ENCODE results near the gene SLC16A12. TPM values are rescaled to one million over a fixed set of nuclear protein-coding genes. Genes with fewer than 3 reads are reported as not detected.

Gene SLC16A12
- total and polyA plus RNA-seq, 2 donors from 2014 or later, result 19.0 to 38.8 TPM

GRCh38 chr10:89426230-89426868 is 109.0 kb downstream of the SLC16A12 start:
- Histone ChIP-seq H3K4me1 (ENCODE audit: control insufficient read depth in 2 of 3, insufficient read depth in 2 of 3, low read depth in 1 of 3, low read length in 3 of 3) (peaks cover 0 to 38% (median 4%) of the 10 kb centered on the region in 3 donors), H3K9ac (ENCODE audit: low read length in 3 of 3) (peak overlapping the region in 2 of 3 donors; percentile 16 to 42), H3K27me3 (ENCODE audit: control insufficient read depth, insufficient read depth, low read length) (no peaks in the 10 kb centered on the region), H3K9me3 (ENCODE audit: control insufficient read depth in 2 of 3, insufficient read depth in 1 of 3, low read length in 3 of 3) (no peaks in the 10 kb centered on the region), H3K36me3 (ENCODE audit: control insufficient read depth in 2 of 3, insufficient read depth in 3 of 3, low read length in 3 of 3) (peaks cover 0 to 3% (median 3%) of the 10 kb centered on the region in 3 donors), H3K4me3 (ENCODE audit: low read length in 3 of 3) (no peak overlapping the region), H3K27ac (ENCODE audit: low read depth in 2 of 2, low read length in 2 of 2) (peak overlapping the region; percentile 21 to 58)
- DNase-seq (peak in 3 of 5 donors; percentile 19 to 81 (median 81)), FAIRE-seq (peak; percentile 71)
- TF ChIP-seq CTCF (IDR thresholded peaks at IDR 0.05; ENCODE audit: borderline replicate concordance, extremely low read depth, insufficient read depth), result peak; percentile 84
- intact Hi-C loops (cut with DNase I), result loop anchor here (5.0 kb wide), 1 partner anchor 136 kb away; no protein-coding TSS in a partner anchor

GRCh38 chr10:89425000-89425399 is 110.4 kb downstream of the SLC16A12 start:
- intact Hi-C loops (cut with DNase I), result loop anchor here (5.0 kb wide), 1 partner anchor 137 kb away; no protein-coding TSS in a partner anchor
- peaks cover 0 to 38% (median 4%) of the 10 kb centered on the region in 3 donors for H3K4me1 ChIP-seq (ENCODE audit: control insufficient read depth in 2 of 3, insufficient read depth in 2 of 3, low read depth in 1 of 3, low read length in 3 of 3)
- H3K9ac ChIP-seq (ENCODE audit: low read length in 3 of 3), result peak overlapping the region in 1 of 3 donors; percentile 42
- H3K36me3 ChIP-seq (ENCODE audit: control insufficient read depth in 2 of 3, insufficient read depth in 3 of 3, low read length in 3 of 3), result peaks cover 0 to 8% (median 3%) of the 10 kb centered on the region in 3 donors
- peak in 3 of 5 donors; percentile 51 to 69 (median 51) for DNase-seq
- TF ChIP-seq CTCF (IDR thresholded peaks at IDR 0.05; ENCODE audit: borderline replicate concordance, extremely low read depth, insufficient read depth), result no peak
- no peaks in the 10 kb centered on the region for H3K27me3 ChIP-seq (ENCODE audit: control insufficient read depth, insufficient read depth, low read length)
- H3K4me3 ChIP-seq (ENCODE audit: low read length in 3 of 3), result no peak overlapping the region
- peak; percentile 45 for FAIRE-seq
- H3K27ac ChIP-seq (ENCODE audit: low read depth in 2 of 2, low read length in 2 of 2), result peak overlapping the region in 1 of 2 donors; percentile 83
- H3K9me3 ChIP-seq (ENCODE audit: control insufficient read depth in 2 of 3, insufficient read depth in 1 of 3, low read length in 3 of 3), result no peaks in the 10 kb centered on the region

- no peak overlapping the region for H3K9ac ChIP-seq (ENCODE audit: low read length in 3 of 3)
- peaks cover 0 to 19% (median 6%) of the 10 kb centered on the region in 3 donors for H3K4me1 ChIP-seq (ENCODE audit: control insufficient read depth in 2 of 3, insufficient read depth in 2 of 3, low read depth in 1 of 3, low read length in 3 of 3)
- FAIRE-seq, result no peak
- intact Hi-C loops (cut with DNase I), result no loop called here
- peaks cover 0 to 14% (median 12%) of the 10 kb centered on the region in 3 donors for H3K36me3 ChIP-seq (ENCODE audit: control insufficient read depth in 2 of 3, insufficient read depth in 3 of 3, low read length in 3 of 3)
- DNase-seq, result no peak
- no peak overlapping the region for H3K27ac ChIP-seq (ENCODE audit: low read depth in 2 of 2, low read length in 2 of 2)
- no peaks in the 10 kb centered on the region for H3K27me3 ChIP-seq (ENCODE audit: control insufficient read depth, insufficient read depth, low read length)
- H3K4me3 ChIP-seq (ENCODE audit: low read length in 3 of 3), result no peak overlapping the region
- no peak for TF ChIP-seq CTCF (IDR thresholded peaks at IDR 0.05; ENCODE audit: borderline replicate concordance, extremely low read depth, insufficient read depth)
- no peaks in the 10 kb centered on the region for H3K9me3 ChIP-seq (ENCODE audit: control insufficient read depth in 2 of 3, insufficient read depth in 1 of 3, low read length in 3 of 3)
These were observed 114.3 kb downstream of the SLC16A12 start for GRCh38 chr10:89421018-89421476.
